ENCODE measurements around the gene AADACL3. TPM values are rescaled to one million over a fixed set of nuclear protein-coding genes. Genes with fewer than 3 reads are reported as not detected.
"Not testable (repeated sequence)": the region's sequence is repeated elsewhere in the genome, so short reads cannot be mapped to it uniquely, and the experiment has no call there.

The AADACL3 gene
- total RNA-seq, 2 experiments from 2014 or later = not detected

- POLR2A ChIA-PET = no interaction called here
- ATAC-seq (ENCODE audit: poor library complexity) (no peak), DNase-seq (no peak)
- Histone ChIP-seq H3K36me3 (ENCODE audit: insufficient read depth, low read length) (no peaks in the 10 kb centered on the region), H3K4me1 (ENCODE audit: insufficient read depth, low read length) (no peaks in the 10 kb centered on the region), H3K27me3 (ENCODE audit: control insufficient read depth in 1 of 2, insufficient read depth in 2 of 2, low read length in 2 of 2) (peaks cover 4 to 5% of the 10 kb centered on the region in 2 experiments), H3K27ac (ENCODE audit: low read depth in 1 of 2, low read length in 2 of 2) (no peak overlapping the region), H3K9me3 (ENCODE audit: control insufficient read depth in 1 of 2, insufficient read depth in 1 of 2, low read length in 2 of 2) (no peaks in the 10 kb centered on the region), H3K4me3 (ENCODE audit: low read length) (no peak overlapping the region)
- CTCF ChIA-PET = no interaction called here
- intact Hi-C loops (cut with DNase I, micrococcal nuclease) = no loop called here
- no peaks in the 10 kb centered on the region for H3K4me1 Mint-ChIP-seq (ENCODE audit: low read depth)
- peaks cover 20% of the 10 kb centered on the region for H3K27me3 Mint-ChIP-seq
- no peak for TF ChIP-seq CTCF (IDR thresholded peaks at IDR 0.05)
- no peak overlapping the region for H3K27ac Mint-ChIP-seq
- no peak overlapping the region for H3K4me3 Mint-ChIP-seq
- no peaks in the 10 kb centered on the region for H3K36me3 Mint-ChIP-seq (ENCODE audit: low read depth)
- H3K9me3 Mint-ChIP-seq = no peaks in the 10 kb centered on the region
Observed at GRCh38 chr1:12712929-12713328, 3.0 kb upstream of the AADACL3 start.

- H3K4me1 ChIP-seq (ENCODE audit: insufficient read depth, low read length); DNase-seq; intact Hi-C loops (cut with DNase I, micrococcal nuclease); H3K27me3 ChIP-seq (ENCODE audit: control insufficient read depth in 1 of 2, insufficient read depth in 2 of 2, low read length in 2 of 2); H3K9me3 Mint-ChIP-seq; H3K4me1 Mint-ChIP-seq (ENCODE audit: low read depth); H3K4me3 Mint-ChIP-seq; H3K27ac Mint-ChIP-seq; POLR2A ChIA-PET; H3K9me3 ChIP-seq (ENCODE audit: control insufficient read depth in 1 of 2, insufficient read depth in 1 of 2, low read length in 2 of 2); H3K36me3 ChIP-seq (ENCODE audit: insufficient read depth, low read length); ATAC-seq (ENCODE audit: poor library complexity); CTCF ChIA-PET; H3K27ac ChIP-seq (ENCODE audit: low read depth in 1 of 2, low read length in 2 of 2); H3K36me3 Mint-ChIP-seq (ENCODE audit: low read depth); H3K4me3 ChIP-seq (ENCODE audit: low read length): not testable (repeated sequence)
- peaks cover 20% of the 10 kb centered on the region for H3K27me3 Mint-ChIP-seq
Observed at GRCh38 chr1:12713651-12714050, 2.3 kb upstream of the AADACL3 start.

GRCh38 chr1:12714710-12715475 lies 1.0 kb upstream of the AADACL3 start:
- no peaks in the 10 kb centered on the region for H3K4me1 Mint-ChIP-seq (ENCODE audit: low read depth)
- H3K4me3 Mint-ChIP-seq = no peak overlapping the region
- H3K9me3 Mint-ChIP-seq = no peaks in the 10 kb centered on the region
- H3K27ac Mint-ChIP-seq = no peak overlapping the region
- Histone ChIP-seq H3K27me3 (ENCODE audit: control insufficient read depth in 1 of 2, insufficient read depth in 2 of 2, low read length in 2 of 2) (peaks cover 4 to 5% of the 10 kb centered on the region in 2 experiments), H3K9me3 (ENCODE audit: control insufficient read depth in 1 of 2, insufficient read depth in 1 of 2, low read length in 2 of 2) (no peaks in the 10 kb centered on the region), H3K4me3 (ENCODE audit: low read length) (no peak overlapping the region), H3K27ac (ENCODE audit: low read depth in 1 of 2, low read length in 2 of 2) (no peak overlapping the region), H3K4me1 (ENCODE audit: insufficient read depth, low read length) (no peaks in the 10 kb centered on the region), H3K36me3 (ENCODE audit: insufficient read depth, low read length) (no peaks in the 10 kb centered on the region)
- POLR2A ChIA-PET = no interaction called here
- intact Hi-C loops (cut with DNase I, micrococcal nuclease) = no loop called here
- ATAC-seq (ENCODE audit: poor library complexity) (no peak), DNase-seq (no peak)
- peaks cover 27% of the 10 kb centered on the region for H3K27me3 Mint-ChIP-seq
- no peak for TF ChIP-seq CTCF (IDR thresholded peaks at IDR 0.05)
- CTCF ChIA-PET = no interaction called here
- no peaks in the 10 kb centered on the region for H3K36me3 Mint-ChIP-seq (ENCODE audit: low read depth)

GRCh38 chr1:12717301-12717838 lies 1.5 kb downstream of the AADACL3 start:
- Mint-ChIP-seq H3K36me3 (ENCODE audit: low read depth) (no peaks in the 10 kb centered on the region), H3K4me1 (ENCODE audit: low read depth) (no peaks in the 10 kb centered on the region), H3K27ac (no peak overlapping the region), H3K27me3 (peaks cover 30% of the 10 kb centered on the region), H3K4me3 (no peak overlapping the region), H3K9me3 (no peaks in the 10 kb centered on the region)
- CTCF ChIA-PET = no interaction called here
- intact Hi-C loops (cut with DNase I, micrococcal nuclease) = no loop called here
- POLR2A ChIA-PET = no interaction called here
- Histone ChIP-seq H3K27me3 (ENCODE audit: control insufficient read depth in 1 of 2, insufficient read depth in 2 of 2, low read length in 2 of 2) (peaks cover 0 to 5% of the 10 kb centered on the region in 2 experiments), H3K4me1 (ENCODE audit: insufficient read depth, low read length) (no peaks in the 10 kb centered on the region), H3K4me3 (ENCODE audit: low read length) (no peak overlapping the region), H3K36me3 (ENCODE audit: insufficient read depth, low read length) (no peaks in the 10 kb centered on the region), H3K9me3 (ENCODE audit: control insufficient read depth in 1 of 2, insufficient read depth in 1 of 2, low read length in 2 of 2) (no peaks in the 10 kb centered on the region), H3K27ac (ENCODE audit: low read depth in 1 of 2, low read length in 2 of 2) (no peak overlapping the region)
- DNase-seq = no peak
- no peak for ATAC-seq (ENCODE audit: poor library complexity)
- TF ChIP-seq CTCF (IDR thresholded peaks at IDR 0.05) = no peak

Data from CD4-positive, alpha-beta T cell (primary cell).